Muscle of leg (tissue), 16 donors: ENCODE data around the gene BTG3. TPM values are rescaled to one million over a fixed set of nuclear protein-coding genes. Genes with fewer than 3 reads are reported as not detected.
A peak's percentile ranks its signal among the peaks of the same experiment; 100 is the strongest.

Source experiments
- DNase-seq: peaks from one replicate; pipeline ENCODE4 v3.0.0; 2013
- H3K27ac ChIP-seq: one replicate; pipeline ENCODE4 v1.5.1; 2013; ENCODE audit warnings: mild to moderate bottlenecking, low read length, control low read depth
- H3K27me3 ChIP-seq: one replicate; pipeline ENCODE4 v1.6.1; 2013; ENCODE audit warnings: low read length; ENCODE audit not compliant: control insufficient read depth, insufficient read depth
- H3K36me3 ChIP-seq: one replicate; pipeline ENCODE4 v1.6.1; 2013; ENCODE audit warnings: low read length; ENCODE audit not compliant: control insufficient read depth, insufficient read depth
- H3K4me1 ChIP-seq: one replicate; pipeline ENCODE4 v1.6.1; 2013; ENCODE audit warnings: low read length; ENCODE audit not compliant: control insufficient read depth, insufficient read depth
- H3K4me3 ChIP-seq: one replicate; pipeline ENCODE4 v1.5.1; 2013; ENCODE audit warnings: low read length, control low read depth
- H3K9me3 ChIP-seq: replicated peaks from 2 replicates; pipeline ENCODE4 v1.6.1; 2013; ENCODE audit warnings: low read depth, low read length; ENCODE audit not compliant: control insufficient read depth
- WGBS: methylation state at CpG from one replicate; pipeline ENCODE4 v1.1.5; 2013; ENCODE audit warnings: missing lambda C conversion rate; ENCODE audit not compliant: insufficient coverage; 5-methylcytosine and 5-hydroxymethylcytosine counted together
- long read RNA-seq, 11 donors: transcript quantifications; one replicate each; lab custom pipeline, GENCODE V29; 2026
- polyA plus RNA-seq, 8 donors: library from polyadenylated mRNA; unstranded; fragments of 120-200 nt; gene quantifications; one replicate each; pipeline versions ENCODE4 v1.2.1 to v1.2.3, GENCODE V29; 2013; ENCODE audit warnings: inconsistent platforms in 1 of 8, low replicate concordance in 1 of 8; ENCODE audit not compliant: insufficient read length in 8 of 8, insufficient read depth in 1 of 8
- total RNA-seq: library from RNA; stranded (reverse); fragments of 120-200 nt; gene quantifications from one replicate; pipeline ENCODE4 v1.2.4, GENCODE V29; 2013

BTG3 gene, protein sequence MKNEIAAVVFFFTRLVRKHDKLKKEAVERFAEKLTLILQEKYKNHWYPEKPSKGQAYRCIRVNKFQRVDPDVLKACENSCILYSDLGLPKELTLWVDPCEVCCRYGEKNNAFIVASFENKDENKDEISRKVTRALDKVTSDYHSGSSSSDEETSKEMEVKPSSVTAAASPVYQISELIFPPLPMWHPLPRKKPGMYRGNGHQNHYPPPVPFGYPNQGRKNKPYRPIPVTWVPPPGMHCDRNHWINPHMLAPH
- total RNA-seq (19.9 TPM), polyA plus RNA-seq (10 to 100 TPM; 25.5 to 38.0 (median 27.7) TPM)
- long read RNA-seq, donor 1, transcript BTG3-202 (5 exons, 1,456 nt) = major isoform, 8 of 8 reads
- long read RNA-seq, donor 1, partial matches to known transcripts = 0 of 8 reads
- long read RNA-seq, donor 1, other reads (novel, unspliced or antisense) = 0 of 8 reads
- long read RNA-seq, donor 2, partial matches to known transcripts = 0 of 1 reads
- long read RNA-seq, donor 2, other reads (novel, unspliced or antisense) = 0 of 1 reads
- long read RNA-seq, donor 3, transcript BTG3-202 (5 exons, 1,456 nt) = major isoform, 10 of 12 reads
- long read RNA-seq, donor 3, partial matches to known transcripts = 0 of 12 reads
- long read RNA-seq, donor 3, other reads (novel, unspliced or antisense) = 0 of 12 reads
- long read RNA-seq, donor 4, transcript BTG3-204 (2 exons, 531 nt) = minor isoform, 6 of 14 reads
- long read RNA-seq, donor 4, transcript BTG3-202 (5 exons, 1,456 nt) = major isoform, 8 of 14 reads
- long read RNA-seq, donor 4, partial matches to known transcripts = 0 of 14 reads
- long read RNA-seq, donor 4, other reads (novel, unspliced or antisense) = 0 of 14 reads
- long read RNA-seq, donor 5, transcript BTG3-202 (5 exons, 1,456 nt) = major isoform, 40 of 48 reads
- long read RNA-seq, donor 5, partial matches to known transcripts = 0 of 48 reads
- long read RNA-seq, donor 5, other reads (novel, unspliced or antisense) = 0 of 48 reads
- long read RNA-seq, donor 6, transcript BTG3-202 (5 exons, 1,456 nt) = major isoform, 33 of 39 reads
- long read RNA-seq, donor 6, transcript BTG3-204 (2 exons, 531 nt) = minor isoform, 5 of 39 reads
- long read RNA-seq, donor 6, partial matches to known transcripts = 0 of 39 reads
- long read RNA-seq, donor 6, other reads (novel, unspliced or antisense) = 0 of 39 reads
- long read RNA-seq, donor 7, transcript BTG3-202 (5 exons, 1,456 nt) = major isoform, 14 of 15 reads
- long read RNA-seq, donor 7, partial matches to known transcripts = 0 of 15 reads
- long read RNA-seq, donor 7, other reads (novel, unspliced or antisense) = 0 of 15 reads
- long read RNA-seq, donor 8, transcript BTG3-202 (5 exons, 1,456 nt) = major isoform, 19 of 27 reads
- long read RNA-seq, donor 8, partial matches to known transcripts = 0 of 27 reads
- long read RNA-seq, donor 8, other reads (novel, unspliced or antisense) = 0 of 27 reads
- long read RNA-seq, donor 9, transcript BTG3-202 (5 exons, 1,456 nt) = major isoform, 8 of 12 reads
- long read RNA-seq, donor 9, partial matches to known transcripts = 0 of 12 reads
- long read RNA-seq, donor 9, other reads (novel, unspliced or antisense) = 0 of 12 reads
- long read RNA-seq, donor 10, transcript BTG3-202 (5 exons, 1,456 nt) = major isoform, 30 of 40 reads
- long read RNA-seq, donor 10, transcript BTG3-204 (2 exons, 531 nt) = minor isoform, 8 of 40 reads
- long read RNA-seq, donor 10, partial matches to known transcripts = 0 of 40 reads
- long read RNA-seq, donor 10, other reads (novel, unspliced or antisense) = 0 of 40 reads
- long read RNA-seq, donor 11, transcript BTG3-202 (5 exons, 1,456 nt) = major isoform, 18 of 21 reads
- long read RNA-seq, donor 11, partial matches to known transcripts = 0 of 21 reads
- long read RNA-seq, donor 11, other reads (novel, unspliced or antisense) = 0 of 21 reads

- Histone ChIP-seq H3K4me1 (peaks cover 10% of the 10 kb centered on the region), H3K9me3 (no peaks in the 10 kb centered on the region), H3K4me3 (peak within 1 kb of the TSS; percentile 85), H3K36me3 (peaks cover 8% of the 10 kb centered on the region), H3K27me3 (no peaks in the 10 kb centered on the region), H3K27ac (peak within 1 kb of the TSS; percentile 93)
- under 1% methylated on average over 100 of the region's 102 CpGs for WGBS
- DNase-seq = peak; percentile 95
Measured at GRCh38 chr21:17612565-17613241, at the start of gene BTG3. Gene BTG3, minus strand, starts transcription at chr21:17612901. Its CDS starts 3,757 bp downstream, at chr21:17609144.

GRCh38 chr21:17660862-17661261 is 48.2 kb upstream of the BTG3 start:
- Histone ChIP-seq H3K27ac (no peak overlapping the region), H3K36me3 (no peaks in the 10 kb centered on the region), H3K4me1 (no peaks in the 10 kb centered on the region), H3K4me3 (no peak overlapping the region), H3K27me3 (no peaks in the 10 kb centered on the region), H3K9me3 (no peaks in the 10 kb centered on the region)
- 63% methylated on average over 3 of the region's 6 CpGs for WGBS
- no peak for DNase-seq

DNA sequence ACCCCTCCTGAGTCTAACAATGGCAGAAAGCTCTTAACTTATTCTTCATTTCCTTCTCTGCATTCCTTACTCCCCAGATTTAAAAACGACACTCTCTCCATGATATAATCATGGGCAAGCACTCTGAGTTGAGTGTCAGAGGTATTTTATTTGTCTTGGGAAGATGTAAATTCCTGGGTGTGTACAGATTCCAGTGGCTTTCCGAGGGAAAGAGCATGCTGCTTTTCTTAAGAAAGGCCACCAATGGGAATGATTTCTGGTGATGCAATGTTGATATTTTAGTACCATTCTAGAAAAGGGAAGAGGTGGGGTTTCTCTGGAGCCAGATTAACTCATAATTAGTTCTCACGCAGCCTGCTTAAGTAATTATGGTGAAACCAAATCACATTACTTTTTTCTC is 47.8 kb upstream of the BTG3 start:
- WGBS = no CpG with 5 or more reads among the region's 3 CpGs
- no peaks in the 10 kb centered on the region for H3K9me3 ChIP-seq
- no peaks in the 10 kb centered on the region for H3K4me1 ChIP-seq
- DNase-seq = no peak
- H3K4me3 ChIP-seq = no peak overlapping the region
- no peaks in the 10 kb centered on the region for H3K36me3 ChIP-seq
- H3K27me3 ChIP-seq = no peaks in the 10 kb centered on the region
- no peak overlapping the region for H3K27ac ChIP-seq

DNA sequence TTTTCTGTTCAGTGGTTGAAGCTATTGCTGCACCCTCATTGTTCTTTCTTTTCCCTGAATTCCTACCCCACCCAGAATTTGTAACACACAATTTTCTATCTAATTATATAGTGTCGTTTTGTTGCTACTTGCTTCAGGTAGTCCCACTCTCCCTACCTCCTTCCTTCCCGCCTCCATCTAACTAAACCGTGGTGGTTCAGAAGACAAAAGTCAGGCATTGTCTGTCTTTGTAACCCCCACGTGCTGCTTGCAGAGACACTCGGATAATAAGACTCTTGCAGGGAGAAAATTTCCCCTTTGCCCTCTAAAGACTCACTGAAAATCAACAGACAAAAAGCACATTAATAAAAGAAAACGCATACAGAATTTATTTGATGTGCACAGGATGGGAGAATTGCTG is 46.2 kb upstream of the BTG3 start:
- Histone ChIP-seq H3K36me3 (no peaks in the 10 kb centered on the region), H3K4me1 (no peaks in the 10 kb centered on the region), H3K27me3 (no peaks in the 10 kb centered on the region), H3K27ac (no peak overlapping the region), H3K9me3 (no peaks in the 10 kb centered on the region), H3K4me3 (no peak overlapping the region)
- DNase-seq = no peak
- 94% methylated on average over 2 of the region's 6 CpGs for WGBS

DNA sequence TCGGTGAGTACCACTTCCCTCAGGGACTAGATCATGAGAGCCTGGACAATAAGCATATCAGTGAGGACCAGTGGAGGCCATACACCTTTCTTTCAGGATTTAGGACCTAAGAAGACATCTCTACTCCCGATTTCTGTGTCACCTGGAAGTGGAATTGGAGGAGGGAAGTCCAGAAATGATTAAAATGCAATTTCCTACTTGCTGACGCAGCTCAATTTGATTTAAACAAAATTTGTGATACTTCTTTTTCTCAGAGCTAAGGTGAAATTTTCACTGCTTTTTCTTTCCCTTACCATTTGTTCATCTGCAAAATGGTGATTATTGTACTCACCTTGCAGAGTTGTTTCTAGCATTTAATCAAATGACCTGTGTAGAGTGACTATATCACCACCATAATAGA is 38.8 kb upstream of the BTG3 start:
- Histone ChIP-seq H3K4me1 (no peaks in the 10 kb centered on the region), H3K27ac (no peak overlapping the region), H3K27me3 (no peaks in the 10 kb centered on the region), H3K36me3 (no peaks in the 10 kb centered on the region), H3K4me3 (no peak overlapping the region), H3K9me3 (peaks cover 2% of the 10 kb centered on the region)
- no peak for DNase-seq
- 100% methylated on average over 1 of the region's 3 CpGs for WGBS

DNA sequence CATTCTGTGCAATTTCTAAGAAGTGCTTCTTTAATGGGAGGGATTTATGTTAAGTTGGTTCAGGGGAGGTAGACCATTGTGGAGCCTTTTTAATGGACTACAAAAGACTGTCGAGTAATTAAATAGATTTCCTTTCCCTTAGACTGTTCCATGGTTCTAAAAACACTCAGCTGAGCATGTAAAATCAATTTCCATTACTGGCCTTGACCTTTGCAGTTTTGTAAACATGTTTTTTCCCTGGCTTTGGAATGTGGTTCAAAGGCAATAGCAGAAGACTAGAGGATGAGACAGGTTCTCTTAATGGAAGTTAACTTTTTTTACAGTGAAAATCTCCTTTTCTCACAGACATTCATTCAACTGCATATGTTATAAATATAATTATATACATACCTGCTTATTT is 37.6 kb upstream of the BTG3 start:
- DNase-seq = no peak
- Histone ChIP-seq H3K36me3 (no peaks in the 10 kb centered on the region), H3K27ac (no peak overlapping the region), H3K27me3 (no peaks in the 10 kb centered on the region), H3K4me3 (no peak overlapping the region), H3K4me1 (no peaks in the 10 kb centered on the region), H3K9me3 (peaks cover 2% of the 10 kb centered on the region)
- no CpG with 5 or more reads among the region's 1 CpG for WGBS

- Histone ChIP-seq H3K4me3 (no peak overlapping the region), H3K27me3 (no peaks in the 10 kb centered on the region), H3K27ac (no peak overlapping the region), H3K36me3 (no peaks in the 10 kb centered on the region), H3K4me1 (no peaks in the 10 kb centered on the region), H3K9me3 (peaks cover 2% of the 10 kb centered on the region)
- 73% methylated on average over 4 of the region's 4 CpGs for WGBS
- DNase-seq = no peak
Measured at GRCh38 chr21:17646790-17647189, 34.1 kb upstream of the BTG3 start.

DNA sequence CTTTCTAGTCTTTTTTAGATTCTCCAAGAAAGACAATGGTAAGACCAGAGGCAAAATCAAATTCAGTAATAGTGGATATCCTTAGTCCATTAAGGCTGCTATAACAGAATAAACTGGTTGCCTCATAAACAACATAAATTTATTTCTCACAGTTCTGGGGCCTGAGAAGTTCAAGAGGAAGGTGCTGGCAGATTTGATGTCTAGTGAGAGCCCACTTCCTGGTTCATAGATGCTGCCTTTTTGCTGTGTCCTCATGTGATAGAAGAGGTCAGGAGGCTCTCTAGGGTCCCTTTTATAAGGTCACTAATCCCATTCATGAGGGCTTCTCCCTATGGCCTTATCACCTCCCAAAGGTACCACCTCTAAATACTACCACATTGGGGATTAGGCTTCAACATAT is 31.5 kb upstream of the BTG3 start:
- Histone ChIP-seq H3K27me3 (no peaks in the 10 kb centered on the region), H3K36me3 (no peaks in the 10 kb centered on the region), H3K27ac (no peak overlapping the region), H3K4me1 (no peaks in the 10 kb centered on the region), H3K9me3 (peaks cover 4% of the 10 kb centered on the region), H3K4me3 (no peak overlapping the region)
- DNase-seq = no peak

GRCh38 chr21:17640821-17641220 is 28.1 kb upstream of the BTG3 start:
- Histone ChIP-seq H3K27me3 (no peaks in the 10 kb centered on the region), H3K4me3 (no peak overlapping the region), H3K36me3 (no peaks in the 10 kb centered on the region), H3K9me3 (peaks cover 2% of the 10 kb centered on the region), H3K27ac (no peak overlapping the region), H3K4me1 (no peaks in the 10 kb centered on the region)
- no peak for DNase-seq
- 97% methylated on average over 2 of the region's 2 CpGs for WGBS
